HG02852 (cell line): ENCODE measurements around the gene TMEM79.

Source experiments
- ATAC-seq: cut with Tn5 transposase; IDR thresholded peaks from one replicate; pipeline ENCODE4 v1.9.1; 2021; ENCODE audit warnings: mild to moderate bottlenecking, moderate library complexity; ENCODE audit not compliant: unreplicated experiment

TMEM79 gene, protein sequence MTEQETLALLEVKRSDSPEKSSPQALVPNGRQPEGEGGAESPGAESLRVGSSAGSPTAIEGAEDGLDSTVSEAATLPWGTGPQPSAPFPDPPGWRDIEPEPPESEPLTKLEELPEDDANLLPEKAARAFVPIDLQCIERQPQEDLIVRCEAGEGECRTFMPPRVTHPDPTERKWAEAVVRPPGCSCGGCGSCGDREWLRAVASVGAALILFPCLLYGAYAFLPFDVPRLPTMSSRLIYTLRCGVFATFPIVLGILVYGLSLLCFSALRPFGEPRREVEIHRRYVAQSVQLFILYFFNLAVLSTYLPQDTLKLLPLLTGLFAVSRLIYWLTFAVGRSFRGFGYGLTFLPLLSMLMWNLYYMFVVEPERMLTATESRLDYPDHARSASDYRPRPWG

DNA sequence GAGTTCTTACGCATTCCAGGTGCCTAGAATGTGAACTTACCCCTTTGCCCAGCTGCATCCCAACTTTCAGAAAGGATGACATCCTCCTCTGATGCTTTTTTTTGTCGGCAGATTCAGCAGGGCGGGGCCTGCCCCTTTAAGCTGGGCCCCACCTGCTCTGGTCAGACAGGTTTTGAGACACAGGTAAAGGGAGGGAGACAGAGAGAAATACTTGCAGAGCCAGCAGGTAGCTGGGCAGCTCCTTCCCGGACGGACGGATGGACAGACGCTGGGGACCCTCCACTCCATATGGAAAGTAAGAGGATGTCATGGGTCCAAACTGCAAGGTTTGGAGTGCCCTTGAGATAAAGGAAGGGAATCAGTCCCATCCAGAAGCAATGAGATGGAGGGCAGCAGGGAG lies at the start of gene TMEM79:
Gene TMEM79, plus strand, starts transcription at position 214 of the 400 bp plus-strand sequence. CDS start 902 bp downstream, outside the sequence.
- no peak for ATAC-seq

DNA sequence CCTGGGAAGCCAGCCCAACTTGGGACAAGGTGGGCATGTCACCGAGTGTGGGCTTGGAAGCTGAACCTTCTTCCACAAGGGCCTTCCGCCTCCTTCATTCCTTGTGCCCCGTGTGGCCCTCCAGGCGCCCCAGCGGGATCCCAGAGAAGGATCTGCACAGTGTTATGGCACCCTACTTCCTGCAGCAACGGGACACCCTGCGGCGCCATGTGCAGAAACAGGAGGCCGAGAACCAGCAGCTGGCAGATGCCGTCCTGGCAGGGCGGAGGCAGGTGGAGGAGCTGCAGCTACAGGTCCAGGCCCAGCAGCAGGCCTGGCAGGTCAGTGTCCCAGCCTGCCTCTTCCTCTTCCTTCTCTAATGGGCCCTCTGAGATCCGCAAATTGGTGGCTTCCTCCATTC lies 48.0 kb upstream of the TMEM79 start:
- ATAC-seq, result no peak

DNA sequence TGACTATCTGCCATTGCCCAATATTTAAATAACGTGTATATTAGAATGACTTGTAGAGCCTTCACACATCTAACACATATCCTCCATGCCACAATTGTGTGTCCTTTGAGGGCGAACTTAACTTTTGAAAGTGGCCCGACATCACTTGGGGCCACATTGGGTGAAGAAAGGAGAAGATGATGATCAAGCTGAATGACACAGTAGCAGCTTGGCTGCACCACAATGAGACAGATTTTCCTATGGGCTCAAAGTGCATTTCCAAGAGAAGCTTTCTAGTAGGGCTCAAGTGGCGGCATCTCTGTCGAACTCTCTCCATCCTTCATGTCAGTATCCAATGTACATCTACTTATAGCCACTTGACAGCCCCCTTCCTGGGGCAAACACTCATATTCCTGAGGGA lies 45.9 kb upstream of the TMEM79 start:
- ATAC-seq, result no peak

DNA sequence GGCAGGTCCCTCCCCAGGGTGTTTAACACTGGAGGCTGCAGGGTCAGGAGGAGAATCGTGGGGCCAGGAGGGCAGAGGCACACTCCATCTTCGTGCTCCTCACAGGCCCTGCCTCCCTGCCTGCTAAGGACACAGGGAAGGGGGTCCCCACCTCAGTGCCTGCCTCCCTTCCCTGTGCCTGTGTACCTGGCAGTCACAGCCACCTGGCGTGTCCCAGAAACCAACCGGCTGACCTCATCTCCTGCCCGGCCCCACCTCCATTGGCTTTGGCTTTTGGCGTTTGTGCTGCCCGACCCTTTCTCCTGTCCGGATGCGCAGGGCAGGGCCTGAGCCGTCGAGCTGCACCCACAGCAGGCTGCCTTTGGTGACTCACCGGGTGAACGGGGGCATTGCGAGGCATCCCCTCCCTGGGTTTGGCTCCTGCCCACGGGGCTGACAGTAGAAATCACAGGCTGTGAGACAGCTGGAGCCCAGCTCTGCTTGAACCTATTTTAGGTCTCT lies 42.8 kb upstream of the TMEM79 start:
- no peak for ATAC-seq

DNA sequence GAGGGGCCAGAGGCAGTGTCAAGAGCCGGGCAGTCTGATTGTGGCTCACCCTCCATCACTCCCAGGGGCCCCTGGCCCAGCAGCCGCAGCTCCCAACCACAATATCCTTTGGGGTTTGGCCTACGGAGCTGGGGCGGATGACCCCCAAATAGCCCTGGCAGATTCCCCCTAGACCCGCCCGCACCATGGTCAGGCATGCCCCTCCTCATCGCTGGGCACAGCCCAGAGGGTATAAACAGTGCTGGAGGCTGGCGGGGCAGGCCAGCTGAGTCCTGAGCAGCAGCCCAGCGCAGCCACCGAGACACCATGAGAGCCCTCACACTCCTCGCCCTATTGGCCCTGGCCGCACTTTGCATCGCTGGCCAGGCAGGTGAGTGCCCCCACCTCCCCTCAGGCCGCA lies 42.2 kb upstream of the TMEM79 start, which contains the start of gene BGLAP:
Gene BGLAP, plus strand, starts transcription at position 259 of the 400 bp plus-strand sequence. Its CDS starts 48 bp downstream, at position 307.
- no peak for ATAC-seq

DNA sequence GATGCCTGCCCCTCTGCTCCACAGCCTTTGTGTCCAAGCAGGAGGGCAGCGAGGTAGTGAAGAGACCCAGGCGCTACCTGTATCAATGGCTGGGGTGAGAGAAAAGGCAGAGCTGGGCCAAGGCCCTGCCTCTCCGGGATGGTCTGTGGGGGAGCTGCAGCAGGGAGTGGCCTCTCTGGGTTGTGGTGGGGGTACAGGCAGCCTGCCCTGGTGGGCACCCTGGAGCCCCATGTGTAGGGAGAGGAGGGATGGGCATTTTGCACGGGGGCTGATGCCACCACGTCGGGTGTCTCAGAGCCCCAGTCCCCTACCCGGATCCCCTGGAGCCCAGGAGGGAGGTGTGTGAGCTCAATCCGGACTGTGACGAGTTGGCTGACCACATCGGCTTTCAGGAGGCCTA lies 41.4 kb upstream of the TMEM79 start:
- ATAC-seq, result no peak

DNA sequence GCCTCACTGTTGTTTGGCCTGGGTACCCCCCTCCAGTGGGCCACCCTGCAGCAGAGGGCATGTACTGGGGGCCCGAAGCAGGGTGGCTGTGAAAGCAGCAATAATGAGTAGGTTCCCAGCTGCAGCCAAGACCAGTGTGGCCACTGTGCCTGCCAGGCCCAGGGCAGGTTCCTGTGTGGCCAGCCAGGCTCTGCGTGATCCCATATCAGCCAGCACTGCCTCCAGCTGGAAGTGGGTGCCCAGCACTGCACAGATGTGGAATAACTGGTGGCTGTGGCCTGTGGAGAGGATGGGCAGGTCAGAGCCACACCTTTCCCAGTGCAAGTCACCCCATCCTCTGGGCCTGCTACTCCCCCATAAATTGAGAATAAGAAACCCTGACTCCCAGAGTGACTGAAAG lies 40.0 kb upstream of the TMEM79 start:
- ATAC-seq, result no peak

DNA sequence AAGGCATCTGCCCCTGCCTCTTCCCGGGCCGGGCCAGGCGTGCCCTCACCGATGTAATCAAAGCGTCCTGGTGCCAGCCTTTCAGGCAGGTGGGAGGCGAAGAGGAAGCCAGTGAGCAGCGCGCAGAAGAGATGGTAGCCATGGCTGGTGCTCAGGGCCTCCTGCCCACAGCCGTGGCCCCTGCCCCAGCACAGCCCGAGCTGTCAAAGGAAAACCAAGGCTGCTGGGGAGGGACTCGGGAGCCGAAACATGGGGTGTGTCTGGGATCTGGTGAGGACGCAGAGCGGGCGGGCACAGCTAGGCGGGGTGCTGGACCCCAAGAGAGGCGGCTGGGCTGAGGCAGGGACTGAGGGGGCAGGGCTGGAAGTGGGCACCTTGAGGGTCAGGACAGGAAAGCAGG lies 39.4 kb upstream of the TMEM79 start:
- no peak for ATAC-seq

DNA sequence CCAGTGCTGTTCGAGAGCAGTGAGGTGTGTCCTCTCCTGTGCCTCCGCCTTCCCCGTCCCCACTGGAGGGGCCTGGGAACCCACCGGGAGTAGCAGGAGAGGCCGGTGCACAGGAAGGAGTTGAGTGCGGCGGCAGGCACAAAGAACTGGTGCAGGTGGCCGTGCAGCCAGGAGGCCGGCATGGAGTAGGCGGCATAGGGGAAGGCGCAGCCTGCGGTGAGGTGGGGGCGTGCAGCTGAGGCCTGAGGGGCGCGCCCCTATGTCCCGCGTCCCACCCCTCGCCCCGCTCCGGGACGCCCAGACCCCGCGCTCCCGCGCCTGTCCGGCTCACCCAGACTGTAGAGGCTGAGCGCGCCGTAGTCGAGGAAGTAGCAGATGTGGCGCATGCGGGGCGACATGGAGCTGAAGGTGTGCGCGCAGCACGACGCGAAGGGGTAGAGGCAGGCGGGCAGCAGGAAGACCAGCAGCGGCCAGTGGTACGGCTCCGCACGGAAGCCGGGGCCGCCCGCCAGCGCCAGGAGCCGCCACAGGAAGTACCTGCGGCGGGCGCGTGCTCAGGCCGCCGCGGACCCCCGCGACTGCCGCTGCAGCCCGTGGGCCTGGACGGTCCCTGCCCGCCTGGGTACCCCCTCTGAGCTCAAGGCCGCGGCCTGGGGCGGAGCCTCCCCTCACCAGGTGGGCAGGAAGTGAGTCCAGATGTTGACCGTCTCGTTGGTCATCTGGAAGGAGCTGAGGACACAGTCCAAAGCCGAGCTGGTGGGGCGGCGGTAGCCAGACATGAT lies 38.5 kb upstream of the TMEM79 start:
- no peak for ATAC-seq

DNA sequence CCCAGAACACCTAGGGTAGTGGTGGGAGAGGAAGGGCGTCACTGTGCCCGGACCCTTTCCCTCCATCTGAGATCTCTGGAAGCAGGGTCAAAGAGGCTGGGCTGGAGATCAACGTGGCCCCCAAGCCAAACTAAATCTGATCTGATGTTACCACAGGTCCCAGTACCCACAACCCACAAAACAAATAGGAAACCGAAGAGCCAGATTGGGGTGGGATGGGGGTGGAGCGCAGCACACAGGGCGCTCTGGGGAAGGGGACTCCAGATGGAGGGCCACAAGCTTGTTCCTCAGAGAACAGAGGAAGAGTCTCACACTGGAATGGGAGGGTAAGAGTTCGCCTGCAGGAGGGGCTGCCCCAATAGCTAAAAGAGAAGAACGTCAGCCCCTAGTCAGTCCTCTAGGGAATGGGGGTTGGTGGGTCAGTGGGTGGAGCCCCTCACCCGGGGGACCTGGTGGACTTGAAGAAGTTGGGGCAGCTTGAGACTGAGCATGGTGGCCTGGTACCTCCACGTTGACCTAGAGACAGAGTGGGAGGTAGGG lies 37.8 kb upstream of the TMEM79 start:
- ATAC-seq, result no peak

DNA sequence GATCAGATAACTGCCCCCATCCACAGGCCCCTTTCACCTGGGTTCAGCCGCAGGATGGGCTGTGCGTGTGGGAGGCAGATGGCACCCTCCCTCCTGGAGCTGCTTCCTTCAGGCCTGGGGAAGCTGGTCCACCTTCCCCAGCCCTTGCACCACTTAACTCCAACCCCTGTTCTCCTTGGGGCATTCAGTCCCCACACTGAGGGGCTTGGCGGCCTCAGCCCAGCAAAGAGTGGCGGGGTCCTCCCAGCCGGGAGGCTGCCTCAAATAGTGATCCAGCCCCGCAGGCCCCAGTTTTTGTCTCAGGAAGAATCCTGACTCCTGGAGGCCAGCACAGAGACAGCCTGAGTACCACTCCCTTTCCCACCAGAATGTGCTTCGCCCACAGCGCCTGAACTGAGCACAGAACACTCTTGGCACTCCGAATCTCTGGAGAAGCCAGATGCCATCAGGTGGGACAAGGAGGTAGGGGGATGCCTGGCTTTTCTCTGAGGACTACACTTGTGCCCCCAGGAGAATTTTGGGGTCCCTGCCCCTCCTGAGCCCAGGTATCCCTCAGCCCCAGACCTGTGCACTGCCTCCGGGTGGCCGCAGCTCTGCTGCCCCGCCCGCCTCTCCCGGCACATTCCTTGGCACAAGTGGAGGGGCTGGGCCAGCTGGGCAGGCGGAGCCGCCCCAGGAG lies 37.2 kb upstream of the TMEM79 start:
- ATAC-seq, result no peak

DNA sequence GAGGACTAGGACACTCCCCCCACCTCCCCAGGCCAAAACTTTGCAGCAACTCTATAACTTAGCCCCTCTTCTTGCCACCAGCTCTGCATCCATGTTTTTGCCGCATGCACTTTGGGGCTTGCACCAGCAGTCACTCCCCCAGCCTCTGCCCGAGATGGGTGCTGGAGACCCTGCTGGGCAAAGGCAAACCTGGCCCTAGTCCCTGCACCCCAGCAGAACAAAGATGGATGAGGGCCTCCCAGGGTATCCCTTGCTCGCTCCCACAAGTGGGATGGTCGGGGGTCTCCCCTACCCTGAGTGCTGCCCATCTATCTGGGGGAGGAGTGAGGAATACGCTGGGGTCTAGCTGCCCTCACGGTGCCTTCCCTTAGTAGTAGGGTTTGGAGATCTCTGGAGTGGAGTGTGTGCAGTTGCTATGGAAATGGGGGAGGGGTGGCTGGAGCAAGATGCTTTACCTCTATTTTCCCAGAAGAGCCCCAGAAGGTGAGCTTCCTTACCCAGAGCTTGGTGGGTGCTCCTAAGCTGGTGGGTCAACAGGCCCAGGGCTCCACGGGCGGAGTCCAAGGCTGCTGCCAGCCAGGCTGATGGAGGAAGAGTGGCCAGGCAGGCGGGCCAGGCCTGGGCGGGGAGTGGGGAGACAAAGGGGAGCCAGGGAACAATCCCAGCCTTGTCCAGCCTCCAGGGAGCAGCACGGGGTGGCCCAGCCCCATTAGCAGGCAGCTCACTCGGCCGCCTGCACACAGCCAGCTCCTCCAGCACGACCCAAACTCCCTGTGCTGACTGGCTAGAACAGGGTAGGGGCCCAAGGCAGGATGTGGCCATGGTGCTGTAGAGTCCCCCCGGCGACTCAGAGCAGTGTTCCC lies 36.4 kb upstream of the TMEM79 start, which contains the start of gene PAQR6:
Gene PAQR6, minus strand, starts transcription at position 597 of the 863 bp plus-strand sequence. CDS start 1,325 bp downstream, outside the sequence.
- ATAC-seq, result no peak

DNA sequence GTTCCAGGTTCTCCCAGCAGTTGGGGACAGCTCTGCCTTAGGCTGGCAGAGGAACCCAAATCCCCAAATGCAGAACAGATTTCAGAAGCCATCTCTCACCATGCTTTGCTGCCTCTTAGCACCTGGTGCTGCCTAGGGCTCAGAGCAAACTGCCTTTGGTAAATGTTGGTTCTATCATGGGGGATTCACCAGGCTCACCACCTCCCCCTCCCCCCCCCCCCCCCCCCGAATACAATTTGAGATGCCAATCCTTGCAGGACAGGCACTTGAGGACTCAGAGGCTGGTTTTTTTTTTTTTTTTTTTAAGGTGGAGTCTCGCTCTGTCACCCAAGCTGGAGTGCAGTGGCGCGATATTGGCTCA lies 35.8 kb upstream of the TMEM79 start:
- ATAC-seq, result no peak

DNA sequence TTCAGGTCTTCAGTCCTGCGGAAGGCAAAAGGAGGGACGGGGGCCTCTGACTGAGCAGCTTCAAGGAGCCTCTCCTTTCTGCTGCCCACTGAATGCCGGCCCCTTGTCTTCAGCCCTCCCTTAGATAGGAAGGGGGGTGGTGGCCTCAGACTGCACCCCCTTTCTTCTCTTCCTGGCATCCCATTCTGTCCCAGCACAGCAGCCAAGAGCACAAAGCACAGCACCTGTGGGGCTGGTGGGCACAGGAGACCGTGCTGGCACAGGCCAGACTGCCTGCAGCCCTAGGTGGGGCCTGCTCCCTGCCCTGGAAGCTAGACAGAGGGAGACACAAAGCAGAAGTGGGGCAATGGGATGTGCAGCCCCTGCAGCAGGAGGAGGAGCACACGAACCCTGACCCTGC lies 34.5 kb upstream of the TMEM79 start:
- ATAC-seq, result no peak

DNA sequence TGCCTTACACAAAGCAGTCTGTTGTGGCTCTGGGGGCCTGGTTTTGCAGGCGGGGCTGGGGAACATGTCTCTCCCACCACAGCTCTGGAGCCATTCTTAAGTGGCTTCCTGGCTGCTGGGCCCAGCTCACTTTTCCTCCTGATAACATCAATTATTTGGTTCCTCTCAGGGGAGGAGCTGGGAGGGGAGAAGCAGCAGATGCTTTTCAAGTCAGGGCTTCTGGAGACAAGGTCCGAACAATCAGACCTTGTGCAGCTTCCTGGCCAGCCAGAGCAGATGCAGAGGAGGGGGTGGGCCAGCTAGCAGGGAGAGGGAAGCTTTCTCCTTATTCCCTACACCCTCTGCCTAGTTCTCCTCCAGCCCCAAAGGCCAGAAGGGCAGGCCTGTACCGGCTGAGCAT lies 32.6 kb upstream of the TMEM79 start:
- no peak for ATAC-seq

DNA sequence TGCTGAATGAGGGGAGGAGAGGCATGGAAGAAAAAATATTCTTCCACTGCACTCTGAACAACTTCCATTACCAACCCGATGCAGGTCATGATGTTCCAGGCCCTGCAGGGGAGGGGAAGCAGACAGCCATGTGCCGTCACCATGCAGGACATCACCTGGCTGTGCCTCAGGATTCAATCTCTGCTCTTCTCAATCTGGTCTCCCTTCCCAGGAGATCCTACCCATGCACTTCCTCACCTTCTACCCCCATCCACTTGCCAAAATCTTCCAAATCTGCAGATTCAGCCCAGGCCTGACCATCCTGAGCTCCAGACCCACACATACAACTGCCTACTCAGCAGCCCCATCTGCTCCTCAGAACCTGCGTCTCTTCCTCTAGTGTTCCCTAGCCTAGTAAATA lies 30.5 kb upstream of the TMEM79 start:
- no peak for ATAC-seq

DNA sequence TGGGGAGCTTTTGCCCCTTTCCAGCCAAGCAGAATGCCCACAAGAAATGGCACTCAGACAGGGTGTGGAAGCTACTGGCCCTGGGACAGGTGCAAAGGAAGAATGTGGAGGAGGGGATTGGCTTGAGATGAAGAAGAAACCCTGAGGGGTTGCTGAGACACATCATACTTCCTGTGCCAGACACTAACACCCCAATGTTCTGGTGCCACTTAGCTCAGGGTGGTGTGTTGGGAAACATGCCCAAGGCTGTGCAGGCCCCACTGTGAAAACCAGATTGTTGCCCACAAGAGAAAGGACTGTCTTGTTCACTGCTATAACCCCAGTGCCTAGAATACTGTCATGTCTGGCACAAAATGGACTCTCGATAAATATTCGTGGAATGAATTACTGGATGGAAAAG lies 26.4 kb upstream of the TMEM79 start:
- no peak for ATAC-seq

DNA sequence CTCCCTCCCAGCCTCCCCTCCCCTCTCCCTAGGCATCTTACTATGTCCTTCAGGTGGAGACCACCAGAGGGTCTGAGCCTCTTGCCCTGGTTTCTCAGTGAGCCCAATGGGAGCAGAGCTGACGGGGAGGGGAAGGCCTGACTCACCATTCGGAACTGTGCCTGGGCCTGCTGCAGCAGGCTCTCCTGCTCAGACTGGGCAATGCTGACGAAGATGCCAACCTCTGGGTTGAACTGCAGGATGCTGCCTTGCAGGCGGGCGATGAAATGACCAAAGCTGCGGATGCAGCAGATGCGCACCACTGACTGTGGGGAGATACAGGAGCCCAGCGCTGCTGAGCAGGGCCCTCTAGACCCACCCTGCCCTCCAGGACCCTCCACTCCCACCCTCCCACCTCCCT lies 25.3 kb upstream of the TMEM79 start:
- no peak for ATAC-seq

DNA sequence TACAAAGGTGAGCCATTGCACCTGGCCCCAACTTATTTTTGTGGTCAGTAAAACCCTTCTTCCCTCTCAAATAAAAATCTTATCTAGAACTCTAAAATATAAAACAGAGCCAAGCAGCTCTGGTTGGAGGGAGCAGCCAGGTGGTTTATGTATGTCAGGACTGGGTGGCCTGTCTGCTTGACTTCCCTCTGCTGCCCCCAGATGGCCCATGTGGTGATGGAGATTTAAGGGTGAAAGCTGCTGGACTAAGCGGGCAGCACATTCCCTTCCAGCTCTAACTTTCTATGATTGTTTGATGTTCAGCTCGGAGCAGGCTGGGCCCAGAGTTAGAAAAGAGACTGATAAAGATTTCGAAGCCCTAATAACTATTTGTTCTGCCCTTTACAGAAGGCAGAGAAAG lies 24.3 kb upstream of the TMEM79 start:
- no peak for ATAC-seq

DNA sequence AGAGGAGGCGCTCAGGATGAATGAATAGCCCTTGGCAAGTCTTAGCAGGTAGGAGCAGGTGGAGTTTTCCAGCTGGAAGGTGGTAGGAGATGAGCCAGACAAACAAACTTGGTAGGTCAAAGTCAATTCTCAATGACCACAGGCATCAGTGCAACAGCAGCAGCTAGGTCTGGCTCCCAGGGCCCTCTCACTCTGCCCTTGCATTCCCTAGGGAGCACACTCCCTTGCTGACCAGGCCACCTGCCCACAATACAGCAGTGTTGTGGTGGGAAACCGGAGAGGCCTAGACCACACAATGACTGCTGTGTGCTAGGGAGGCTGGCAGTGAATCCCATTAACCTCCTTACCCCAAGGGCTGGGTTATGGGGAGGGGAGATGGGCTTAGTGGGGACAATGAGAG lies 23.2 kb upstream of the TMEM79 start:
- no peak for ATAC-seq
